Gastroesophageal sphincter (tissue), 3 donors: ENCODE results near the gene LEKR1.

Source experiments
- POLR2A ChIP-seq, 2 donors: fragments of 450-650 bp; IDR thresholded peaks; one replicate each; pipeline ENCODE4 v1.6.1; 2017; ENCODE audit warnings: antibody characterized with exemption in 2 of 2, mild to moderate bottlenecking in 2 of 2, moderate library complexity in 1 of 2
- POLR2AphosphoS5 ChIP-seq: sonication (generic); formaldehyde crosslinking; IDR thresholded peaks from one replicate; pipeline ENCODE4 v1.6.1; 2017; ENCODE audit warnings: antibody characterized with exemption
- TF ChIP-seq, protein P1 (sequence below), 4 experiments: fragments of 200-600 bp in 2 of 4; fragments of 450-650 bp in 2 of 4; sonication (generic) in 1 of 4; IDR thresholded peaks; one replicate each; pipeline ENCODE4 v1.5.1; 2017 to 2019; ENCODE audit warnings: antibody characterized with exemption in 4 of 4, mild to moderate bottlenecking in 2 of 4, moderate library complexity in 2 of 4

DNA sequence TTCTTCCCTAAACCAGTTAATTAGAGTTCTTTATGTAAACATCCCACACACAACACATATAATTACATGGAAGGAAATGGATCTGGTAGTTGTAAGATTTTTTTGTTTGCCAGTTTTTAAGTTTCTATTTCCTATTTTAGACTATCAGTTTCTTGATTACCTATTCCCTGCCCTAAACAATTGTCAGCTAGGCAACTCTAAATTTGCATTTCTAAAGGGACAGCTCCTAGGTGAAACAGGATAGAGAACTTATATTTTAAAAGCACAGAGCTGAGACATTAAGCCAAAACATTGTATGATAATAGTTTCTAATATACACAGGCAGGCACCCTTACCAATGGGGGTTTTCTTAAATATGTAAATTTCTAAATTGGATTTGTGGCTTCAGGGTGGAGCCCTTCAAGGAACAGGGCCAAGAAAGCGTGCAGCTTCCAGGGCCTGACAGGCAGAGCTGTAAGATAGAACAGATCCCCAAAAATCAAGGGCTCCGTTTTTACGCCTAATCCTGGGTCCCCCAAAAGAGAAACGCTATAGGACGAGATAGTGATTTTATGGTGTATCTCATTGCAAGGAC lies 8.9 kb downstream of the LEKR1 start:
- TF ChIP-seq, protein P1, sequence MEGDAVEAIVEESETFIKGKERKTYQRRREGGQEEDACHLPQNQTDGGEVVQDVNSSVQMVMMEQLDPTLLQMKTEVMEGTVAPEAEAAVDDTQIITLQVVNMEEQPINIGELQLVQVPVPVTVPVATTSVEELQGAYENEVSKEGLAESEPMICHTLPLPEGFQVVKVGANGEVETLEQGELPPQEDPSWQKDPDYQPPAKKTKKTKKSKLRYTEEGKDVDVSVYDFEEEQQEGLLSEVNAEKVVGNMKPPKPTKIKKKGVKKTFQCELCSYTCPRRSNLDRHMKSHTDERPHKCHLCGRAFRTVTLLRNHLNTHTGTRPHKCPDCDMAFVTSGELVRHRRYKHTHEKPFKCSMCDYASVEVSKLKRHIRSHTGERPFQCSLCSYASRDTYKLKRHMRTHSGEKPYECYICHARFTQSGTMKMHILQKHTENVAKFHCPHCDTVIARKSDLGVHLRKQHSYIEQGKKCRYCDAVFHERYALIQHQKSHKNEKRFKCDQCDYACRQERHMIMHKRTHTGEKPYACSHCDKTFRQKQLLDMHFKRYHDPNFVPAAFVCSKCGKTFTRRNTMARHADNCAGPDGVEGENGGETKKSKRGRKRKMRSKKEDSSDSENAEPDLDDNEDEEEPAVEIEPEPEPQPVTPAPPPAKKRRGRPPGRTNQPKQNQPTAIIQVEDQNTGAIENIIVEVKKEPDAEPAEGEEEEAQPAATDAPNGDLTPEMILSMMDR (IDR thresholded peaks at IDR 0.05) = no peak
- TF ChIP-seq POLR2A (IDR thresholded peaks at IDR 0.05) = no peak
- TF ChIP-seq POLR2AphosphoS5 = no peak
